C4-2B (cell line): ENCODE measurements around the gene PPARG.

Experiments used
- CTCF ChIP-seq: fragments of 450-650 bp; conservative IDR thresholded peaks from 2 replicates; pipeline ENCODE4 v1.5.1; 2017; ENCODE audit warnings: mild to moderate bottlenecking
- ZFX ChIP-seq: fragments of 450-650 bp; IDR thresholded peaks from 2 replicates; pipeline ENCODE4 v1.6.1; 2017

DNA sequence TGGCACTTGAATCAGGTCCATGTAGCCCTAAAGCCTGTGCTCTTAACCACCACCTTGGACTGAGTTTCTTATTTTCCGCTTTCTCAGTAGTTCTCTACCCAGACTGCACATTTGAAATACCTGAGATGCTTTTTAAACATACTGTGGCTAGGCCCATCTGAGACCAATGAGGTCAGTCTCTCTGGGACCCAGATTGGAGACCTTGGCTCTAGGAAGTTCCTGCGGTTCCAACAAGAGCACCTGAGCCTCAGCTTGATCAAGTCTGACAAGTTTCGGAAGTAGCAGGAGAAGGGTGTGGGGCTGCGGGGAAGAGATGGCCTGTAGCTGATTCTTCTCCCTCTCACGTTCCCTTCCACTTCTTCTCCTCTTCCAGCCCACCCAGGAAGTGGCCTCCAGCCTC, 183.9 kb downstream of the PPARG start:
- no peak for TF ChIP-seq CTCF
- TF ChIP-seq ZFX = no peak
